Daoy (cell line): Measurements from ENCODE around the gene ATP6V0B. TPM values are rescaled to one million over a fixed set of nuclear protein-coding genes. Genes with fewer than 3 reads are reported as not detected.
A peak's percentile ranks its signal among the peaks of the same experiment; 100 is the strongest.

Source experiments
- DNase-seq: peaks from one replicate; pipeline ENCODE4 v3.0.0-alpha.2; 2015; ENCODE audit warnings: low read depth
- total RNA-seq: library from RNA; depleted of rRNA; stranded (reverse); fragments of >200 nt; shearing (Covaris generic); gene quantifications from 2 replicates; pipeline ENCODE4 v1.2.3, GENCODE V29; 2014

ATP6V0B gene
- total RNA-seq, 1 experiment from 2014 or later: 233 TPM

- no peak for DNase-seq
These were observed 27.9 kb downstream of the ATP6V0B start for GRCh38 chr1:44002606-44003157.

- no peak for DNase-seq
These were observed 33.5 kb downstream of the ATP6V0B start for GRCh38 chr1:44008259-44008658.

GRCh38 chr1:44010935-44011471, 36.2 kb downstream of the ATP6V0B start:
- DNase-seq: no peak

GRCh38 chr1:44012404-44012803, 37.6 kb downstream of the ATP6V0B start:
- DNase-seq: peak; percentile 33

- DNase-seq: no peak
These were observed 38.3 kb downstream of the ATP6V0B start for GRCh38 chr1:44012941-44013609.

- DNase-seq: no peak
These were observed 39.2 kb downstream of the ATP6V0B start for GRCh38 chr1:44013949-44014348.

- DNase-seq: no peak
These were observed 39.8 kb downstream of the ATP6V0B start for GRCh38 chr1:44014365-44015104.

GRCh38 chr1:44015206-44015605, 40.4 kb downstream of the ATP6V0B start:
- DNase-seq: no peak

- DNase-seq: no peak
These were observed 41.5 kb downstream of the ATP6V0B start for GRCh38 chr1:44016041-44016889.

GRCh38 chr1:44016890-44017400, 42.2 kb downstream of the ATP6V0B start:
- DNase-seq: no peak

GRCh38 chr1:44019466-44019948, 44.7 kb downstream of the ATP6V0B start:
- no peak for DNase-seq

GRCh38 chr1:44020464-44020863, 45.7 kb downstream of the ATP6V0B start:
- DNase-seq: no peak

GRCh38 chr1:44021156-44021555, 46.4 kb downstream of the ATP6V0B start:
- no peak for DNase-seq

- no peak for DNase-seq
These were observed 47.0 kb downstream of the ATP6V0B start for GRCh38 chr1:44021581-44022321.

GRCh38 chr1:44024031-44024902, 49.5 kb downstream of the ATP6V0B start:
- DNase-seq: no peak

- DNase-seq: no peak
These were observed 50.3 kb downstream of the ATP6V0B start for GRCh38 chr1:44024903-44025525.

- DNase-seq: no peak
These were observed 51.1 kb downstream of the ATP6V0B start for GRCh38 chr1:44025816-44026215.

GRCh38 chr1:44027320-44027719, 52.6 kb downstream of the ATP6V0B start:
- no peak for DNase-seq
